Measurements from ENCODE around the gene RAD51B. TPM values are rescaled to one million over a fixed set of nuclear protein-coding genes. Genes with fewer than 3 reads are reported as not detected.

The RAD51B gene
- total and polyA plus RNA-seq, 9 of the 15 experiments (the other 6 are each of a cell fraction or from before 2014, with no cell fraction given), result 8.5 to 17.3 (median 11.3) TPM

DNA sequence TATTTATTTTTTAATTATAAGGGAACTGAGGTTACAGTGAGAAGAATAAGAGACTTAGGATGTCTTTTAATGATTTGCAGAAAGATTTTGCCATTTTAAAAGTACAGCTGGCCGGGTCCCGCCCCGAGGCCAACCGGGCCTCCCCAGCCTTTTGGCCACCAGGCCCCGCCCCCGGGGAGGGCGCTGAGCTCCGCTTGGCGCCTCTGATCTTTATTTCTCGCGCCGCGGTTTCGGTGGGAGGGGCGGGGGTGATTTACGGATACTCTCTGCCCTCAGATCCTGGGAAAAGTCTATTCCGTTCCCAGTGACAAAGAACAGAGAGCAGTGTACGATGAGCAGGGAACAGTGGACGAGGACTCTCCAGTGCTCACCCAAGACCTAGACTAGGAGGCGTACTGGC lies 20.8 kb upstream of the RAD51B start (continued):
- TF ChIP-seq, protein P1, sequence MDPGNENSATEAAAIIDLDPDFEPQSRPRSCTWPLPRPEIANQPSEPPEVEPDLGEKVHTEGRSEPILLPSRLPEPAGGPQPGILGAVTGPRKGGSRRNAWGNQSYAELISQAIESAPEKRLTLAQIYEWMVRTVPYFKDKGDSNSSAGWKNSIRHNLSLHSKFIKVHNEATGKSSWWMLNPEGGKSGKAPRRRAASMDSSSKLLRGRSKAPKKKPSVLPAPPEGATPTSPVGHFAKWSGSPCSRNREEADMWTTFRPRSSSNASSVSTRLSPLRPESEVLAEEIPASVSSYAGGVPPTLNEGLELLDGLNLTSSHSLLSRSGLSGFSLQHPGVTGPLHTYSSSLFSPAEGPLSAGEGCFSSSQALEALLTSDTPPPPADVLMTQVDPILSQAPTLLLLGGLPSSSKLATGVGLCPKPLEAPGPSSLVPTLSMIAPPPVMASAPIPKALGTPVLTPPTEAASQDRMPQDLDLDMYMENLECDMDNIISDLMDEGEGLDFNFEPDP (CRISPR knock-in tag; IDR thresholded peaks at IDR 0.05), result no peak
- TF ChIP-seq MYNN (IDR thresholded peaks at IDR 0.05) (no peak), MYNN (CRISPR knock-in tag; IDR thresholded peaks at IDR 0.05) (no peak)

- Histone ChIP-seq H3K9me1 (ENCODE audit: control insufficient read depth, insufficient read depth, low read length) (peaks cover 2% of the 10 kb centered on the region), H4K20me1 (replicated peaks; ENCODE audit: control insufficient read depth, insufficient read depth, low read length) (no peaks in the 10 kb centered on the region), H3K27me3 (ENCODE audit: control insufficient read depth in 2 of 2, insufficient read depth in 2 of 2, low read length in 2 of 2) (no peaks in the 10 kb centered on the region), H3K9me3 (replicated peaks; ENCODE audit: control insufficient read depth, insufficient read depth, low read depth, low read length) (no peaks in the 10 kb centered on the region), H3K9ac (ENCODE audit: insufficient read depth in 1 of 2, low read depth in 2 of 2, low read length in 2 of 2) (no peak overlapping the region), H3K4me1 (replicated peaks in 1 of 2; ENCODE audit: control insufficient read depth in 2 of 2, insufficient read depth in 2 of 2, low read length in 2 of 2) (no peaks in the 10 kb centered on the region), H3K4me2 (ENCODE audit: insufficient read depth, low read length) (no peak overlapping the region), H3K4me3 (no peak overlapping the region), H2AFZ (ENCODE audit: low read depth, low read length) (no peak overlapping the region), H3K79me2 (ENCODE audit: control insufficient read depth, insufficient read depth, low read length) (no peaks in the 10 kb centered on the region), H3K27ac (ENCODE audit: extremely low read depth, low read depth, low read length) (no peak overlapping the region), H3K36me3 (ENCODE audit: control insufficient read depth, insufficient read depth, low read length) (peaks cover 44% of the 10 kb centered on the region)
- in situ Hi-C loops (cut with MboI) (loop anchor here (25.0 kb wide), 1 partner anchor 1313 kb away; the partner anchor contains the start of gene CCDC196), intact Hi-C loops (cut with micrococcal nuclease) (no loop called here)
- WGBS (ENCODE audit: insufficient coverage, low coverage, missing lambda C conversion rate), result 91% methylated on average over 4 of the region's 4 CpGs
- CTCF ChIA-PET (ENCODE audit: low intra/inter-chr PET ratio), result no interaction called here
- DNase-seq (ENCODE audit: extremely low read depth in 1 of 4, low spot score in 3 of 4) (no peak), ATAC-seq (no peak), FAIRE-seq (no peak)
- BruUV-seq (replicated peaks), result no TSS peak
- POLR2A ChIA-PET, result no interaction called here
- TF ChIP-seq TAL1 (IDR thresholded peaks at IDR 0.05) (no peak), EP300 (IDR thresholded peaks at IDR 0.05; ENCODE audit: low read length) (no peak), SMAD2 (IDR thresholded peaks at IDR 0.05; ENCODE audit: low read depth, low read length) (no peak), U2AF2 (optimal IDR thresholded peaks at IDR 0.05; ENCODE audit: low read depth, low read length) (no peak), TSC22D4 (tag; IDR thresholded peaks at IDR 0.05) (no peak), E2F1 (CRISPR knock-in tag; IDR thresholded peaks at IDR 0.05) (no peak), SNIP1 (IDR thresholded peaks at IDR 0.05; ENCODE audit: low read depth) (no peak), HIVEP1 (CRISPR knock-in tag; IDR thresholded peaks at IDR 0.05) (no peak), MAFK (IDR thresholded peaks at IDR 0.05; ENCODE audit: low read length) (no peak), ZEB2 (IDR thresholded peaks at IDR 0.05) (no peak), ZMIZ1 (IDR thresholded peaks at IDR 0.05; ENCODE audit: low read depth in 2 of 2, low read length in 2 of 2) (no peak), MAX (CRISPR knock-in tag; IDR thresholded peaks at IDR 0.05) (no peak)
- TF ChIP-seq, protein P2, sequence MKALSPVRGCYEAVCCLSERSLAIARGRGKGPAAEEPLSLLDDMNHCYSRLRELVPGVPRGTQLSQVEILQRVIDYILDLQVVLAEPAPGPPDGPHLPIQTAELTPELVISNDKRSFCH (CRISPR knock-in tag; IDR thresholded peaks at IDR 0.05), result no peak
- TF ChIP-seq, protein P2 (tag; IDR thresholded peaks at IDR 0.05), result no peak
Measured at GRCh38 chr14:67800743-67801142, 18.8 kb upstream of the RAD51B start.

Data from K562 (cell line).